Activated T-helper 17 cell treated with anti-CD3 and anti-CD28 coated beads, Interleukin-2, amount 50 U/mL, for 72 hours (primary cell): Measurements from ENCODE around the gene CSDE1. TPM values are rescaled to one million over a fixed set of nuclear protein-coding genes. Genes with fewer than 3 reads are reported as not detected.
A peak's percentile ranks its signal among the peaks of the same experiment; 100 is the strongest.
"Not testable (repeated sequence)": the region's sequence is repeated elsewhere in the genome, so short reads cannot be mapped to it uniquely, and the experiment has no call there.

Experiments
- ATAC-seq: fragments of 150-1000 bp; cut with Tn5 transposase; replicated peaks from 2 replicates; pipeline ENCODE4 v1.10.0; 2021; ENCODE audit warnings: mild to moderate bottlenecking, moderate library complexity
- H3K27ac Mint-ChIP-seq: one replicate; pipeline ENCODE4 v1.8.0; 2022; ENCODE audit warnings: mixed read lengths
- H3K27me3 Mint-ChIP-seq: one replicate; pipeline ENCODE4 v1.8.0; 2022; ENCODE audit warnings: mixed read lengths
- H3K36me3 Mint-ChIP-seq: one replicate; pipeline ENCODE4 v1.8.0; 2022; ENCODE audit warnings: low read depth, mild to moderate bottlenecking, mixed read lengths
- H3K4me1 Mint-ChIP-seq: one replicate; pipeline ENCODE4 v1.8.0; 2022; ENCODE audit warnings: mixed read lengths
- H3K4me3 Mint-ChIP-seq: one replicate; pipeline ENCODE4 v1.8.0; 2022; ENCODE audit warnings: mild to moderate bottlenecking, mixed read lengths
- H3K9me3 Mint-ChIP-seq: one replicate; pipeline ENCODE4 v1.8.0; 2022; ENCODE audit warnings: mixed read lengths
- total RNA-seq, 2 donors: library from RNA; stranded (reverse); gene quantifications; one replicate each; pipeline ENCODE4 v1.2.3, GENCODE V29; 2022

The CSDE1 gene
- total RNA-seq, 2 donors from 2014 or later: 465 to 604 TPM

DNA sequence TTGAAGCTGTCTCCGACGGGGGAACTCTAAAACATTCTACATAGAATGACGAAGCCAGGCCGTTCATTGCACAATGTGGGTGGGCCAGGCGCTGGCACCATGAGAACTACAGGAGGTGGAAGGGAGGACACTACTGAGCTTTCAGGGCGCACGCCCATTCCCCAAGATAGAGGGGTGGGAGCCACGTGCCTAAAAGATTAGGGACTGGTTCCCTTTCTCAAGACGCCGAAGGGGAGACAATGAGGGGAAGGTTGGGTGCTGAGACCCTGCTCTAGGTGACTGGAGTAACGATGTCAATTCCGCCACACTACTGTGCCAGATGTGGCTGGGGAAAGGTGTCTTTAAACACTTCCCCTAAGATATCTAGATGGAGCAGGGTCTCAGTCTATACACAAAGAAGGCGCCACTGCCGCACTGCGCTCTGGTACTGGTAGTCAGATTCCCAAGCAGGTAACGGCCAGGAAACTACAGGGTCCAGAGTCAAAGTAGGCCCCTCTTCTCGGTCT, 782 bp downstream of the CSDE1 start:
- H3K4me3 Mint-ChIP-seq: peak overlapping the region; percentile 96
- peaks cover 4% of the 10 kb centered on the region for H3K9me3 Mint-ChIP-seq
- no peaks in the 10 kb centered on the region for H3K27me3 Mint-ChIP-seq
- peaks cover 56% of the 10 kb centered on the region for H3K36me3 Mint-ChIP-seq
- H3K4me1 Mint-ChIP-seq: peaks cover 34% of the 10 kb centered on the region
- peak overlapping the region; percentile 100 for H3K27ac Mint-ChIP-seq
- no peak for ATAC-seq

DNA sequence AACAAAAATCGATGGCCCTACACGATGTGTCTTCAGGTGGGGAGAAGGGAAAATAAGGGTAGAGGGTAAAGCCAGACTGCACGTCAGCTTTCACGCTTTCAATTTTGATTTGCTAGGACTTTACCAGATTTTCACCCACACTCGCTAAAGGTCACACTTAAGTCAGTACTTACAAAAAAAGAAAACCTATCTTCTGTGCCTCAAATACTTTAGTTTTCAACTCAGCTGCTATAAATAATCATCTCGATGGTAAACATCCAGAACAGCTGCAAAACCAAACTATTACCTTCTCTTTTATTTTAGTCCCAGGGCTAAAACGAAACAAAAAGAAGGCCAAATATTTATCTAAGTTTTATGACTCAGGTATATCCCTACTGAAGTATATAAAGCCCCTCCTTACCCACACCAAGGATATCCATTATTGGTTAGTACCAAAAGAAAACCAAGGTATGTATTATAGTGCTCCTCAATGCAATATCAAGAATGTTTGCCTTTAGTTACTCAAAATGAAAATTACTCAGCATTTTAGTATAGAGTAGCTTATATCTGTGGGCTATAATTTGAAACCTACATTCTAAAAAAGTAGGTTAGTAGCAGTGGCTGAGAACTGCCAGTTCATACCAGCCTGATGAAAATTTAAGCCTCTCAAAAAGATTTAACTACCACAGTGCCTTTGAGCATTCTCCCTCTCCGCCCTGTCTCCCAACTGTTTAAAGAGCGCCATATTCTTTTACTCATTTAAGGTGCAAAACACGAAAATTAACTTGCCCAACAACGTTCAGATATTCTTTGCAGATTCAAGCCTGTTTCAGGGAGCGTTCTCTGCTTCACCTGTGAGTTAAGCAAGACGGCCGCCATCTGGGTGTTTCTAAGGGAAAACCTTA, 1.5 kb downstream of the CSDE1 start:
- H3K9me3 Mint-ChIP-seq: peaks cover 4% of the 10 kb centered on the region
- peak overlapping the region; percentile 100 for H3K27ac Mint-ChIP-seq
- H3K4me1 Mint-ChIP-seq: peaks cover 42% of the 10 kb centered on the region
- peaks cover 64% of the 10 kb centered on the region for H3K36me3 Mint-ChIP-seq
- peak overlapping the region; percentile 96 for H3K4me3 Mint-ChIP-seq
- no peaks in the 10 kb centered on the region for H3K27me3 Mint-ChIP-seq
- ATAC-seq: peak; percentile 45

DNA sequence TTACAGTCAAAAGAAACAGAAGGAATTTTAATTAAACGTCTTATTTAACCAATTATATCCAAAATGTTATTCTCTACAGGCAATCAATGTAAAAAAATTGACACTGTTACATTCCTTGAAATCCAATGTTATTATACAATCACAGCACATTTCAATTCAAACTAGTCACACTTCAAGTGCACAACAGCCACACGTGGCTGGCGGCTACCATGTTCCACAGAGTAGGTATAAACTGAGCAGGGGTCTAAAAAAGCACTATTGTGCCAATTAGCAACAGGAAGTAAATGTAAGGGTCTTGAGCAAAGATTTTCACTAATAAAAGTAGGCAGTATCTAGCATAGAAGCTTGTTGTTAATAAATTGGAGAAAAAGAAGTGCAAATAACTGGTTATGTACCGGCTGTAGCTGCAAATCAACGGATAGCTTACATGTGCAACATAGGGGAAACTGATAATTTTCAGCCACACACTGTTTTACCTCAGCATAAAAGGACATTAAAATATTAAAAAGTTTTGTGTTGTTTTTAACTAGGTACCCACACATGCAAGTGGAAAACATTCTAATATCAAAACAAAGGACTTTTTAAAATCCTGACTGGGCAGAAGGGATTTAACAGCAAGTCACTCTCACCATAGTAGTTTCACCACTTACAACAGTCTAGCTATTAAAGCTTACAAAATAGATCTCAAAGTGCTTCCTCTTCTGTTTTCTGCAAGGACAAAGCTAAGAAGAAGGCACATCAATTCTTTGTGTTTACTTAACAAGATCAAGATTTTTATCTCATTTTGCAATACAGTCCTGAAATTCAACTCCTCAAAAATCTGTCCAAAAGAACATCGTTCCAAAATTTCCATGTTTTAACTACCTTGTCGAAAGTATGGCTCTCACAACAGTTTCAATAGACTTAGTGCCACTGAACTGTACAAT, 2.5 kb downstream of the CSDE1 start:
- ATAC-seq: no peak
- Mint-ChIP-seq H3K36me3 (peaks cover 73% of the 10 kb centered on the region), H3K9me3 (peaks cover 4% of the 10 kb centered on the region), H3K27me3 (no peaks in the 10 kb centered on the region), H3K27ac (peak overlapping the region; percentile 100), H3K4me3 (peak overlapping the region; percentile 96), H3K4me1 (peaks cover 44% of the 10 kb centered on the region)

DNA sequence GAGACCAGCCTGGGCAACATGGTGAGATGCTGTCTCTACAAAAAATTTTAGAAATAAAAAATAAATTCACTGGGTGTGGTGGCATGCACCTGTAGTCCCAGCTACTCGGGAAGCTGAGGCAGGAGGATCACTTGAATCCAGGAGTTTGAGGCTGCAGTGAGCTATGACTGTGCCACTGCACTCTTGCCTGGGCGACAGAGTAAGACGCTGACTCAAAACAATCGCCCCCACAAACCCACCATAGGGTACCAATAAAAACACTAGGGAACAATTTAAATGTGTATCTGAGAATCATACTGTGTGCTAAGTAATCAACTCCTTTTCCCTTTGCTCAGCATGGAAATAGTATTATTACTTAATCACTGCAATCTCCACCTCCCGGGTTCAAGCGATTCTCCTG, 4.1 kb downstream of the CSDE1 start:
- peak overlapping the region; percentile 100 for H3K27ac Mint-ChIP-seq
- not testable (repeated sequence) for H3K27me3 Mint-ChIP-seq, H3K9me3 Mint-ChIP-seq
- peaks cover 55% of the 10 kb centered on the region for H3K4me1 Mint-ChIP-seq
- ATAC-seq: peak; percentile 17
- H3K4me3 Mint-ChIP-seq: peak overlapping the region; percentile 96
- H3K36me3 Mint-ChIP-seq: peaks cover 89% of the 10 kb centered on the region

DNA sequence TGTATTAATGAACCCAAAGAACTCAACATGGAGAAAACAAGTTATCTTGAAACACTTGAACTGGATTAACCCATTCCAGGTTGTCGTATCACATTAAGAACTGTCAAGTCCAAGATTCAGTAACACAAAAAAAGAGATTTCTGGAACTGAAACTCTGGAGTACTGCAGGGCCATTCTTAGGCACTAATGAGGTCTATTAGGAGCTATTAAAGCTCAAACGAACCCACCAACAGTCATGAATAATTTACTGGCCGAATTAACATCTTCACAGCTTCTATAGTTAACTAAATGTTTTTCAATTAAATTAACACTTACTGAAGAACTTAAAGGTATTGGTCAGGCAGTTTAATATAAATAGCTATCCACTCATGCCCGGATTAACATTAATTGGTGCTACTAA, 4.6 kb downstream of the CSDE1 start:
- Mint-ChIP-seq H3K9me3 (no peaks in the 10 kb centered on the region), H3K36me3 (peaks cover 95% of the 10 kb centered on the region), H3K4me3 (peak overlapping the region; percentile 96), H3K4me1 (peaks cover 55% of the 10 kb centered on the region), H3K27ac (peak overlapping the region; percentile 100), H3K27me3 (no peaks in the 10 kb centered on the region)
- ATAC-seq: no peak

DNA sequence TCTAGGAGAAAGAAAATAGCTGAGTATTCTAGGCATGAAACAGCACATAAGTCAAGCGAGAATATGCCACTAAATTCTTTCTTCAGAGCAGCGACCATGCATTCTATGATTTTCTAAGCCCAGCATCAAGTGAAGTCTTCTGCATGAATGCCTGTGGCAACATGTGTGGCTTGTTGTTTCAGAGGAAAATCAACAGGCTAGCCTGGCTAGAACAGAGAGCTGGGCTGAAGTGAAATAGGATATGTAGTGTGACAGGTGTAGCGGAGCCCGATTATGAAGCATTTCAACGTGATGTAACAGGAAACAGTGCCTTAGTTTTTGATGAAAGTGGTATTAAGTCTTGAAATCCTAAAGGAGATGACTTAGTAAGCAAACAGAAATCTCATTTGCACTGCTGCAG, 7.0 kb downstream of the CSDE1 start:
- peaks cover 96% of the 10 kb centered on the region for H3K36me3 Mint-ChIP-seq
- peak overlapping the region; percentile 60 for H3K27ac Mint-ChIP-seq
- peaks cover 61% of the 10 kb centered on the region for H3K4me1 Mint-ChIP-seq
- H3K27me3 Mint-ChIP-seq: no peaks in the 10 kb centered on the region
- H3K9me3 Mint-ChIP-seq: no peaks in the 10 kb centered on the region
- ATAC-seq: no peak
- H3K4me3 Mint-ChIP-seq: peak overlapping the region; percentile 75

DNA sequence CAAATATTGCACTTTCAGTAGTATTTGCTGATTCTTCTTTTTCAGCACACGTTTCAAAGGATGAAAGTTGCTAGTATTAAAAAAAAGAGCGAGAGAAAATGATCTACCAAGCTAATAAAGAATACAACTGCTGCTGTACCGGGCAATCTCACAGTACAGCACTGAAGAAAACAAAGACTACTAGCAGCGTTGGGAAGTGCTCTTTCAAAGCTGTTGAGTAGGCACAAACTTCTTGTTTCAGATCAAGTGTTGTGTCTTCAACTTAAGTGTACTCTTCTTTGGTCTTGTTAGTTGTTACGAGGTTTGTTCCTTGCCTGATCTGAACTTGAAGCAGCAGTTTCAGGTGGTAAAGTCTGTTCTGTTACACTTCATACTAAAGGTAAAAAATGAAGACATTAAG, 7.9 kb downstream of the CSDE1 start:
- H3K4me1 Mint-ChIP-seq: peaks cover 61% of the 10 kb centered on the region
- H3K4me3 Mint-ChIP-seq: peak overlapping the region; percentile 75
- no peaks in the 10 kb centered on the region for H3K27me3 Mint-ChIP-seq
- no peak for ATAC-seq
- no peaks in the 10 kb centered on the region for H3K9me3 Mint-ChIP-seq
- H3K36me3 Mint-ChIP-seq: peaks cover 96% of the 10 kb centered on the region
- peak overlapping the region; percentile 60 for H3K27ac Mint-ChIP-seq

DNA sequence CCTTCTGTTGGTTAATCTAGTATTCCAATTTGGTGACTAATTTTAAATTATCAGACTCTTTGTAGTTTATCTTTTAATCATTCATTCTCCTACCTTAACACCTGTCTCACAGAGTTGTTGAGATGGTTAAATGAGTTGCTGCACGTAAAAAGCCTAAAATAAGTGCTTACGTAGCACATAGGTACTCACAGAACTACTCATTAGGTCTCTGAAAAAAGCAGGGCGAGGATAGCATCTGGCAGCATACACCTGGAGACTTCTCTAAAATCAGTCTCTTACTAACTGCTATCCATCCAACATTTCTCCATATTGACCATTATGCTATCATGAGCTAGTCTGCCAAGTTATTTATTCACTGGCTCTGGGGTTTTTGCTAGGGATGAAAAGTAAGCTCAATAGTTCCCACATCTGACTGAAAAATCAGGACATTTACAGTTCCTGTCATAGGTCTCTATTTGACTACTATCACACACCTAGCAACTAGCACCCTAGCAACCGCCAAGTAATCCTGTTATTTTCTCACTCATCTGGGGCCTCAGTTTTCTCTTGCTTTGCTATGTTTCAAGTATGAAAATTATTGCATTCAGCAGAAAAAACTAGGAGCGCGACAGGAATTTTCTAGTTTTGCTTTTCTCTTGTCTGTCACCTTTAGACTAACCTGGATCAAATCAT, 11.2 kb downstream of the CSDE1 start:
- peaks cover 100% of the 10 kb centered on the region for H3K36me3 Mint-ChIP-seq
- H3K4me1 Mint-ChIP-seq: peaks cover 53% of the 10 kb centered on the region
- peak; percentile 86 for ATAC-seq
- no peaks in the 10 kb centered on the region for H3K9me3 Mint-ChIP-seq
- H3K27me3 Mint-ChIP-seq: no peaks in the 10 kb centered on the region
- H3K27ac Mint-ChIP-seq: peak overlapping the region; percentile 90
- H3K4me3 Mint-ChIP-seq: peak overlapping the region; percentile 75

DNA sequence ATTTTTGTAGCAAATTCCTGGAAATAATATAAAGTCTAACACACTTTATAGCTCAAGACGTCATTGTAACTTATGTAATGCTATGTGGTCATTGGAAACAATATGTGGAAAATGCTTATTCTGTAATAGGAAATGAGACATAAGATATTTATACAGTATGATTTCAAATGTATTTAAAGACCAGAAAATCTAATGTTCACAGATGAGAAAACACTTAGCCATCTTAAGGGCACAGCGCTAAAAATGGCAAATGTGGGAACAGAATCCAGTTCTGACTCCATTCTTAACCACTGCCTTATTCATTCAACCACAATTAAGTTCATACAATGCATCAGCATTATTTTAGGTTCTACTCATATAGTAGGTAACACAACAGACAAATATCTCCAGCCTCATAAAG, 12.5 kb downstream of the CSDE1 start:
- H3K4me3 Mint-ChIP-seq: peak overlapping the region; percentile 75
- peak overlapping the region; percentile 90 for H3K27ac Mint-ChIP-seq
- H3K4me1 Mint-ChIP-seq: peaks cover 53% of the 10 kb centered on the region
- H3K36me3 Mint-ChIP-seq: peaks cover 100% of the 10 kb centered on the region
- no peaks in the 10 kb centered on the region for H3K9me3 Mint-ChIP-seq
- peak; percentile 85 for ATAC-seq
- no peaks in the 10 kb centered on the region for H3K27me3 Mint-ChIP-seq

DNA sequence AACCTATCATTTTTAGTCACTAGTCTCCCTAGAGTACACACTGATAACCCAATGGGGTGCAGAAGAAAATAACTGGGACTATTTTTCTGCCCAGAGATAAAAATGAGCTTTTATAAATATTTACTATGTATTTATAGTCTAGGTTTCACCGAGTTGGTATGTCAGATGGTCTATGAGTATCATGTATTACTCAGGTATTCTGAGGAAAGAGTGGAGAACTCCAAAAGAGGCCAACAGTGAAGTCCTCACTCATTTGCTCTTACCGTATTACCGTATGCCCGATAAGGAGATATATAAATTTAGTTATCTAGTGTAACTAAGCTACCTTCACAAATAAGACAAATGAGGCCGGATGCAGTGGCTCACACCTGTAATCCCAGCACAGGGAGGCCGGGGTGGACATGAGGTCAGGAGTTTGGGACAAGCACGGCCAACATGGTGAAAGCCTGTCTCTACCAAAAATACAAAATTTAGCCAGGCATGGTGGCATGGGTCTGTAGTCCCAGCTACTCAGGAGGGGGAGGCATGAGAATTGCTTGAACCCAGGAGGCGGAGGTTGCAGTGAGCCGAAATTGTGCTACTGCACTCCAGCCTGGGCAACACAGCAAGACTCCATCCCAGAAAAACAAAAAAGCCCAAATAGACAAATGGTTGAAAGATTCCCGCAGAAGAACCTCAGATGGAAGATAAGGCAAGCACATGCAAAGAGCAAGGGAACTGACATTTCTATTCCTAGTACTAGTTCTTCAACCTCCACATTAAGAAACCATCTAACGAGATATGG, 15.6 kb downstream of the CSDE1 start:
- peaks cover 31% of the 10 kb centered on the region for H3K4me1 Mint-ChIP-seq
- H3K4me3 Mint-ChIP-seq: no peak overlapping the region
- ATAC-seq: no peak
- no peaks in the 10 kb centered on the region for H3K9me3 Mint-ChIP-seq
- no peaks in the 10 kb centered on the region for H3K27me3 Mint-ChIP-seq
- H3K27ac Mint-ChIP-seq: peak overlapping the region; percentile 15
- H3K36me3 Mint-ChIP-seq: peaks cover 100% of the 10 kb centered on the region

DNA sequence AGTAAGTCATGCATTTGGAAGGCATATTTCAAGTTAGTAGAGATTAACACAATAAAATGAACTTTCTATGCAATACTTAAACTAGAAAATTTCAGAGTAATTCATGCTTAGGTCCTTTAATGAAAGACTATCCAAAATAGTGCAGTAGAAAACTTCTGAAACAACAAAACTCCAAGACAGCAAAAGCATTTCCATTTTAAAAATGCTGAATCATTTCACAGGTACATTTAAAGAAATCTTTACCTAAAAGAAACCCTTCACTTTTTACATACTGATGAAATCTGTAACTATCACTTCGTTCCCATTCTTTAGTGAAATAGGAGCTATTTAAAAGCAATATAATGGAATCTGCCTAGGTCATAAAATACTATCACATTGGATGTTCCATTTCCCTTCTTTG, 17.5 kb downstream of the CSDE1 start:
- H3K27ac Mint-ChIP-seq: no peak overlapping the region
- H3K4me1 Mint-ChIP-seq: peaks cover 25% of the 10 kb centered on the region
- H3K4me3 Mint-ChIP-seq: no peak overlapping the region
- no peak for ATAC-seq
- no peaks in the 10 kb centered on the region for H3K9me3 Mint-ChIP-seq
- H3K36me3 Mint-ChIP-seq: peaks cover 100% of the 10 kb centered on the region
- H3K27me3 Mint-ChIP-seq: no peaks in the 10 kb centered on the region

DNA sequence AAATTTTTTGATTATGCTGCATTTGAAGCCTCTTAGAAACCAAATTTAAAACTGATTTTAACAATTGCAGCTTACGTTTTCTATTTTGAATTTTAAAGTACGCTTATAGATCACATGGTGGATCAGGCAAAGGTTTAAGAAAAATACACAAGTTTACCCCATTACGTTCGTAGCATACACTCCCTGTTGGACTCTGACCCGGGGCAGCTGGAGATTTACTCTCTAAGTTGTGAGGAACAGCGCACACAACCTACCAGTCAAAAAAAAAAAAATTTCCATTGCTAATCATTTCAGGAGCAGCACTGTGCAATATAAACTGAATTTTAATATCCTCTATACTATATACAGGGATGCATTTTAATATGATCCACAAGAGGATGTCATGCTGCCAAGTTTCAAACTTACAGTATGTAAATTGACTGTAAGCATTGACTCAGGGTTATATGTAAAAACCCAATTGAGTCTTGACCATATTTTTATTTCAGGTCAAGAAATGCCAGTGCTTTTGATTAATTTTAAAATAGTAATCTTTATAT, 20.4 kb downstream of the CSDE1 start:
- Mint-ChIP-seq H3K36me3 (peaks cover 100% of the 10 kb centered on the region), H3K4me3 (no peak overlapping the region), H3K27ac (no peak overlapping the region), H3K27me3 (no peaks in the 10 kb centered on the region), H3K4me1 (peaks cover 17% of the 10 kb centered on the region), H3K9me3 (no peaks in the 10 kb centered on the region)
- no peak for ATAC-seq

DNA sequence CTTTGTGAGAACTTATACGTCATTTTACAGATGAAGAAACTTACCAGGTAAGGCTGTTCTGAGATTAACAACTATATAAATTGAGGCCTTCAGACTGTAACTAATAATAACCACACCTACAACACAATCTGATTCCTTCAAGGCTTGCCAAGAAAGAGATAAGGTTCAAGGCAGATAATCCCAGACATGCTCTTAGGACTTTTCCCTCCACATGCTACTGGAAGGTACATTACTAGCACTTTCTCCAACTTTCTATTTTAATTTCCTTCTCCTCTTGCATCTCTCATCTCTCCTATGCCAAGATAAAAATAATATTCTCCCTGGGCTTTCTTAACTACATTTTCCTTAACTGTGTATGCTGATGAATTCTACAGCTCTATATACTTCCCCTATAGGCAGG, 22.3 kb downstream of the CSDE1 start:
- peaks cover 100% of the 10 kb centered on the region for H3K36me3 Mint-ChIP-seq
- no peaks in the 10 kb centered on the region for H3K27me3 Mint-ChIP-seq
- peaks cover 13% of the 10 kb centered on the region for H3K4me1 Mint-ChIP-seq
- no peaks in the 10 kb centered on the region for H3K9me3 Mint-ChIP-seq
- ATAC-seq: no peak
- H3K4me3 Mint-ChIP-seq: no peak overlapping the region
- peak overlapping the region; percentile 0 for H3K27ac Mint-ChIP-seq
